GM23338 (cell line): ENCODE data around the gene EIF3B. TPM values are rescaled to one million over a fixed set of nuclear protein-coding genes. Genes with fewer than 3 reads are reported as not detected.

ENCODE experiments used
- ATAC-seq: fragments of 200-7000 bp; cut with Tn5 transposase; 3 replicates; pipeline ENCODE4 v1.9.1; 2020
- DNase-seq: peaks from one replicate; pipeline ENCODE4 v3.0.0-alpha.2; 2015; ENCODE audit warnings: low spot score
- H2AFZ ChIP-seq: fragments of 200-600 bp; sonication (generic); 2 replicates; pipeline ENCODE4 v1.8.0; 2016; ENCODE audit warnings: antibody characterized with exemption, mild to moderate bottlenecking, moderate library complexity
- H3F3A ChIP-seq: fragments of 200-600 bp; sonication (generic); replicated peaks from 2 replicates; pipeline ENCODE4 v1.8.0; 2017; ENCODE audit warnings: antibody characterized with exemption, mixed run types, low read depth
- H3K27ac ChIP-seq: fragments of 200-600 bp; sonication (generic); 2 replicates; pipeline ENCODE4 v1.6.1; 2016; ENCODE audit warnings: low read depth
- H3K27me3 ChIP-seq: fragments of 200-600 bp; sonication (generic); 2 replicates; pipeline ENCODE4 v1.8.0; 2016; ENCODE audit warnings: mild to moderate bottlenecking, mixed run types, moderate library complexity; ENCODE audit not compliant: insufficient read depth
- H3K36me3 ChIP-seq: fragments of 200-600 bp; sonication (generic); 2 replicates; pipeline ENCODE4 v1.8.0; 2016; ENCODE audit warnings: mild to moderate bottlenecking; ENCODE audit not compliant: insufficient read depth
- H3K4me1 ChIP-seq: fragments of 200-600 bp; sonication (generic); 2 replicates; pipeline ENCODE4 v1.8.0; 2016; ENCODE audit warnings: mild to moderate bottlenecking, moderate library complexity; ENCODE audit not compliant: insufficient read depth
- H3K4me2 ChIP-seq: fragments of 200-600 bp; sonication (generic); 2 replicates; pipeline ENCODE4 v1.7.1; 2017; ENCODE audit warnings: mixed run types
- H3K4me3 ChIP-seq: fragments of 200-600 bp; sonication (generic); 2 replicates; pipeline ENCODE4 v1.6.1; 2016; ENCODE audit warnings: mixed run types
- H3K79me2 ChIP-seq: fragments of 200-600 bp; sonication (generic); replicated peaks from 2 replicates; pipeline ENCODE4 v1.8.0; 2017; ENCODE audit warnings: mild to moderate bottlenecking; ENCODE audit not compliant: insufficient read depth
- H3K9me2 ChIP-seq: fragments of 200-600 bp; sonication (generic); 2 replicates; pipeline ENCODE4 v1.8.0; 2017; ENCODE audit not compliant: insufficient read depth
- H4K20me1 ChIP-seq: fragments of 200-600 bp; sonication (generic); replicated peaks from 2 replicates; pipeline ENCODE4 v1.8.0; 2017; ENCODE audit warnings: mild to moderate bottlenecking; ENCODE audit not compliant: insufficient read depth
- H3K27ac Mint-ChIP-seq: 2 replicates; pipeline ENCODE4 v1.8.0; 2020; ENCODE audit warnings: inconsistent platforms, mild to moderate bottlenecking, moderate library complexity, mixed read lengths
- H3K27me3 Mint-ChIP-seq: 3 replicates; pipeline ENCODE4 v1.8.0; 2022; ENCODE audit warnings: low read depth, mild to moderate bottlenecking, moderate library complexity, mixed read lengths, inconsistent platforms; ENCODE audit not compliant: insufficient read depth, poor library complexity
- H3K36me3 Mint-ChIP-seq: 3 replicates; pipeline ENCODE4 v1.8.0; 2021; ENCODE audit warnings: low read depth, mild to moderate bottlenecking, inconsistent platforms, moderate library complexity, mixed read lengths
- H3K4me1 Mint-ChIP-seq: 3 replicates; pipeline ENCODE4 v1.8.0; 2020; ENCODE audit warnings: mild to moderate bottlenecking, inconsistent platforms, mixed read lengths
- H3K4me3 Mint-ChIP-seq: 3 replicates; pipeline ENCODE4 v1.8.0; 2021; ENCODE audit warnings: moderate library complexity, mild to moderate bottlenecking, inconsistent platforms, mixed read lengths
- H3K9me3 Mint-ChIP-seq: 3 replicates; pipeline ENCODE4 v1.8.0; 2020; ENCODE audit warnings: moderate library complexity, mild to moderate bottlenecking, inconsistent platforms, mixed read lengths
- CREB1 ChIP-seq: fragments of 250-450 bp; sonication (Bioruptor Pico); IDR thresholded peaks from 2 replicates; pipeline ENCODE4 v1.5.0; 2020; ENCODE audit warnings: low read depth, mild to moderate bottlenecking, moderate library complexity
- EZH2phosphoT487 ChIP-seq: fragments of 200-600 bp; sonication (generic); IDR thresholded peaks from one replicate; pipeline ENCODE4 v1.8.1; 2018; ENCODE audit warnings: antibody characterized with exemption; ENCODE audit not compliant: unreplicated experiment
- JUNB ChIP-seq: IDR thresholded peaks from one replicate; pipeline ENCODE4 v1.6.1; 2016; ENCODE audit warnings: antibody characterized with exemption; ENCODE audit not compliant: unreplicated experiment
- NANOG ChIP-seq: IDR thresholded peaks from 2 replicates; pipeline ENCODE4 v1.6.1; 2016; ENCODE audit warnings: antibody characterized with exemption, borderline replicate concordance
- POLR2AphosphoS5 ChIP-seq: IDR thresholded peaks from 2 replicates; pipeline ENCODE4 v1.6.1; 2016; ENCODE audit warnings: antibody characterized with exemption, low read depth
- STAT1 ChIP-seq: IDR thresholded peaks from one replicate; pipeline ENCODE4 v1.6.1; 2016; ENCODE audit warnings: antibody characterized with exemption; ENCODE audit not compliant: unreplicated experiment
- ZNF114 ChIP-seq: fragments of 250-450 bp; sonication (Bioruptor Pico); IDR thresholded peaks from 2 replicates; pipeline ENCODE4 v1.5.0; 2020; ENCODE audit warnings: mild to moderate bottlenecking, moderate library complexity
- polyA plus RNA-seq: library from polyadenylated mRNA; unstranded; fragments of >200 nt; fragmentation: Nextera tagmentation; extraction: Ambion mirVana; gene quantifications from 2 replicates; pipeline ENCODE4 v1.2.1, GENCODE V29; 2016
- total RNA-seq: library from RNA; depleted of rRNA; stranded (reverse); fragments of >200 nt; shearing (Covaris generic); gene quantifications from 2 replicates; pipeline ENCODE4 v1.2.3, GENCODE V29; 2014
- TF ChIP-seq, protein P1 (sequence below): fragments of 250-450 bp; sonication (Bioruptor Pico); IDR thresholded peaks from 2 replicates; pipeline ENCODE4 v1.5.0; 2020; ENCODE audit warnings: mild to moderate bottlenecking, moderate library complexity
- TF ChIP-seq, protein P2 (sequence below), 2 experiments: fragments of 200-600 bp in 1 of 2; sonication (generic) in 1 of 2; conservative IDR thresholded peaks; 2 replicates each; pipeline versions ENCODE4 v1.5.1 to v1.6.1; 2016 to 2017; ENCODE audit warnings: antibody characterized with exemption in 2 of 2, low read depth in 2 of 2, mild to moderate bottlenecking in 2 of 2, moderate library complexity in 1 of 2
- TF ChIP-seq, protein P3 (sequence below): IDR thresholded peaks from 2 replicates; pipeline ENCODE4 v1.6.1; 2016; ENCODE audit warnings: antibody characterized with exemption
- TF ChIP-seq, protein P4 (sequence below): IDR thresholded peaks from one replicate; pipeline ENCODE4 v1.6.1; 2018; ENCODE audit warnings: antibody characterized with exemption; ENCODE audit not compliant: unreplicated experiment

EIF3B gene
- total and polyA plus RNA-seq, 2 experiments from 2014 or later: 106 to 355 TPM

DNA sequence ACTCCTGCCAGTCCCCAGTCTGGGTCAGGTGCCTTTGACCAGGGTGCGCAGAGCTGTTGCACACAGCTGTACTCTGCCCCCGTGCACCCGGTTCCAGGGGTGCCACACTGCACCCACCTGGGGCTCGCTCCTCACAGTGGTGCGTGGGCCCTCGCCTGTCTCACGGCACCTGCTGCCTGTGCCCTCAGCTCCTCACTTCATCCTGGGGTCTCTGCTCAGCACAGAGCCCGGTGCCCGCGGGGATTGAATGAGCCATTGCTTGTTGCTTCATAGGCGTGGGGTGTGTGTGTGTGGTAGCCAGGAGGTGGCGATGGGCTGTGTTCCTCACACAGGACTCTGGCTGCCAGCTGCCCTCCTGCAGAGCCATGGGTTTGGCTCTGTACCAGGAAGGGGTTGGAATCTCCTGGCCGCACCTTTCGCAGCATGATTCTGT lies 18.5 kb downstream of the EIF3B start:
- peaks cover 93% of the 10 kb centered on the region for H3K36me3 Mint-ChIP-seq

DNA sequence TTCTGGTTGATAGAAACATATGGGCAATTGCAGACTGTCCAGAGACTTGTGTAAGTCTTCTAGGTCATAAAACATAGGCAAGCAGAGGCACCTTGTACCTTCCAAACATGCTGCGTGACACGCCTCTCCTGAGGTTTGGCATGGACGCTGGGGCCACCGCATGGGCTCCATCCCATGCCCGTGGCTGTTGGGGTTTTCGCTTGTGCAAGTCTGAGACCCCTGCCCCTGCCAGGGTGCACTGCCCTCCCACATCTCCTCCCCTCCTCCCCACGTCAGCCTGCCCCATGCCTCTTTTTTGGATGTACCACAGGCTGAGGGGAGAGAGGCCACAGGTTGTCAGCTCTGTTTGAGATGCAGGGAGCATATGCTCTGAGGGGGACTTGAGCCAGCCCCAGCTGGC lies 19.0 kb downstream of the EIF3B start:
- ATAC-seq (no peak), DNase-seq (no peak)
- peaks cover 93% of the 10 kb centered on the region for H3K36me3 Mint-ChIP-seq
- Histone ChIP-seq H3K79me2 (peaks cover 77% of the 10 kb centered on the region), H3K4me1 (no peaks in the 10 kb centered on the region), H3K27me3 (no peaks in the 10 kb centered on the region), H3K36me3 (peaks cover 84% of the 10 kb centered on the region), H3F3A (peaks cover 48% of the 10 kb centered on the region), H3K27ac (no peak overlapping the region), H4K20me1 (peaks cover 50% of the 10 kb centered on the region), H3K4me3 (no peak overlapping the region), H3K9me2 (no peaks in the 10 kb centered on the region), H2AFZ (no peak overlapping the region), H3K4me2 (no peak overlapping the region)
- no peak overlapping the region for H3K4me3 Mint-ChIP-seq
- peaks cover 15% of the 10 kb centered on the region for H3K27me3 Mint-ChIP-seq
- no peak overlapping the region for H3K27ac Mint-ChIP-seq
- no peaks in the 10 kb centered on the region for H3K9me3 Mint-ChIP-seq
- no peaks in the 10 kb centered on the region; the same call in 2 of the 3 replicates for H3K4me1 Mint-ChIP-seq
- TF ChIP-seq JUNB: no peak
- TF ChIP-seq, protein P1, sequence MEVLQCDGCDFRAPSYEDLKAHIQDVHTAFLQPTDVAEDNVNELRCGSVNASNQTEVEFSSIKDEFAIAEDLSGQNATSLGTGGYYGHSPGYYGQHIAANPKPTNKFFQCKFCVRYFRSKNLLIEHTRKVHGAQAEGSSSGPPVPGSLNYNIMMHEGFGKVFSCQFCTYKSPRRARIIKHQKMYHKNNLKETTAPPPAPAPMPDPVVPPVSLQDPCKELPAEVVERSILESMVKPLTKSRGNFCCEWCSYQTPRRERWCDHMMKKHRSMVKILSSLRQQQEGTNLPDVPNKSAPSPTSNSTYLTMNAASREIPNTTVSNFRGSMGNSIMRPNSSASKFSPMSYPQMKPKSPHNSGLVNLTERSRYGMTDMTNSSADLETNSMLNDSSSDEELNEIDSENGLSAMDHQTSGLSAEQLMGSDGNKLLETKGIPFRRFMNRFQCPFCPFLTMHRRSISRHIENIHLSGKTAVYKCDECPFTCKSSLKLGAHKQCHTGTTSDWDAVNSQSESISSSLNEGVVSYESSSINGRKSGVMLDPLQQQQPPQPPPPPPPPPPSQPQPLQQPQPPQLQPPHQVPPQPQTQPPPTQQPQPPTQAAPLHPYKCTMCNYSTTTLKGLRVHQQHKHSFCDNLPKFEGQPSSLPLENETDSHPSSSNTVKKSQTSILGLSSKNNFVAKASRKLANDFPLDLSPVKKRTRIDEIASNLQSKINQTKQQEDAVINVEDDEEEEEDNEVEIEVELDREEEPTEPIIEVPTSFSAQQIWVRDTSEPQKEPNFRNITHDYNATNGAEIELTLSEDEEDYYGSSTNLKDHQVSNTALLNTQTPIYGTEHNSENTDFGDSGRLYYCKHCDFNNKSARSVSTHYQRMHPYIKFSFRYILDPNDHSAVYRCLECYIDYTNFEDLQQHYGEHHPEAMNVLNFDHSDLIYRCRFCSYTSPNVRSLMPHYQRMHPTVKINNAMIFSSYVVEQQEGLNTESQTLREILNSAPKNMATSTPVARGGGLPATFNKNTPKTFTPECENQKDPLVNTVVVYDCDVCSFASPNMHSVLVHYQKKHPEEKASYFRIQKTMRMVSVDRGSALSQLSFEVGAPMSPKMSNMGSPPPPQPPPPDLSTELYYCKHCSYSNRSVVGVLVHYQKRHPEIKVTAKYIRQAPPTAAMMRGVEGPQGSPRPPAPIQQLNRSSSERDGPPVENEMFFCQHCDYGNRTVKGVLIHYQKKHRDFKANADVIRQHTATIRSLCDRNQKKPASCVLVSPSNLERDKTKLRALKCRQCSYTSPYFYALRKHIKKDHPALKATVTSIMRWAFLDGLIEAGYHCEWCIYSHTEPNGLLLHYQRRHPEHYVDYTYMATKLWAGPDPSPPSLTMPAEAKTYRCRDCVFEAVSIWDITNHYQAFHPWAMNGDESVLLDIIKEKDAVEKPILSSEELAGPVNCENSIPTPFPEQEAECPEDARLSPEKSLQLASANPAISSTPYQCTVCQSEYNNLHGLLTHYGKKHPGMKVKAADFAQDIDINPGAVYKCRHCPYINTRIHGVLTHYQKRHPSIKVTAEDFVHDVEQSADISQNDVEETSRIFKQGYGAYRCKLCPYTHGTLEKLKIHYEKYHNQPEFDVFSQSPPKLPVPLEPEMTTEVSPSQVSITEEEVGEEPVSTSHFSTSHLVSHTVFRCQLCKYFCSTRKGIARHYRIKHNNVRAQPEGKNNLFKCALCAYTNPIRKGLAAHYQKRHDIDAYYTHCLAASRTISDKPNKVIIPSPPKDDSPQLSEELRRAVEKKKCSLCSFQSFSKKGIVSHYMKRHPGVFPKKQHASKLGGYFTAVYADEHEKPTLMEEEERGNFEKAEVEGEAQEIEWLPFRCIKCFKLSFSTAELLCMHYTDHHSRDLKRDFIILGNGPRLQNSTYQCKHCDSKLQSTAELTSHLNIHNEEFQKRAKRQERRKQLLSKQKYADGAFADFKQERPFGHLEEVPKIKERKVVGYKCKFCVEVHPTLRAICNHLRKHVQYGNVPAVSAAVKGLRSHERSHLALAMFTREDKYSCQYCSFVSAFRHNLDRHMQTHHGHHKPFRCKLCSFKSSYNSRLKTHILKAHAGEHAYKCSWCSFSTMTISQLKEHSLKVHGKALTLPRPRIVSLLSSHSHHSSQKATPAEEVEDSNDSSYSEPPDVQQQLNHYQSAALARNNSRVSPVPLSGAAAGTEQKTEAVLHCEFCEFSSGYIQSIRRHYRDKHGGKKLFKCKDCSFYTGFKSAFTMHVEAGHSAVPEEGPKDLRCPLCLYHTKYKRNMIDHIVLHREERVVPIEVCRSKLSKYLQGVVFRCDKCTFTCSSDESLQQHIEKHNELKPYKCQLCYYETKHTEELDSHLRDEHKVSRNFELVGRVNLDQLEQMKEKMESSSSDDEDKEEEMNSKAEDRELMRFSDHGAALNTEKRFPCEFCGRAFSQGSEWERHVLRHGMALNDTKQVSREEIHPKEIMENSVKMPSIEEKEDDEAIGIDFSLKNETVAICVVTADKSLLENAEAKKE (CRISPR knock-in tag): no peak
- TF ChIP-seq STAT1: no peak
- no peak for TF ChIP-seq ZNF114 (CRISPR knock-in tag)
- no peak for TF ChIP-seq NANOG
- TF ChIP-seq, protein P2, sequence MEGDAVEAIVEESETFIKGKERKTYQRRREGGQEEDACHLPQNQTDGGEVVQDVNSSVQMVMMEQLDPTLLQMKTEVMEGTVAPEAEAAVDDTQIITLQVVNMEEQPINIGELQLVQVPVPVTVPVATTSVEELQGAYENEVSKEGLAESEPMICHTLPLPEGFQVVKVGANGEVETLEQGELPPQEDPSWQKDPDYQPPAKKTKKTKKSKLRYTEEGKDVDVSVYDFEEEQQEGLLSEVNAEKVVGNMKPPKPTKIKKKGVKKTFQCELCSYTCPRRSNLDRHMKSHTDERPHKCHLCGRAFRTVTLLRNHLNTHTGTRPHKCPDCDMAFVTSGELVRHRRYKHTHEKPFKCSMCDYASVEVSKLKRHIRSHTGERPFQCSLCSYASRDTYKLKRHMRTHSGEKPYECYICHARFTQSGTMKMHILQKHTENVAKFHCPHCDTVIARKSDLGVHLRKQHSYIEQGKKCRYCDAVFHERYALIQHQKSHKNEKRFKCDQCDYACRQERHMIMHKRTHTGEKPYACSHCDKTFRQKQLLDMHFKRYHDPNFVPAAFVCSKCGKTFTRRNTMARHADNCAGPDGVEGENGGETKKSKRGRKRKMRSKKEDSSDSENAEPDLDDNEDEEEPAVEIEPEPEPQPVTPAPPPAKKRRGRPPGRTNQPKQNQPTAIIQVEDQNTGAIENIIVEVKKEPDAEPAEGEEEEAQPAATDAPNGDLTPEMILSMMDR (conservative IDR thresholded peaks at IDR 0.05; ENCODE audit: low read depth in 2 of 2): no peak
- TF ChIP-seq, protein P3, sequence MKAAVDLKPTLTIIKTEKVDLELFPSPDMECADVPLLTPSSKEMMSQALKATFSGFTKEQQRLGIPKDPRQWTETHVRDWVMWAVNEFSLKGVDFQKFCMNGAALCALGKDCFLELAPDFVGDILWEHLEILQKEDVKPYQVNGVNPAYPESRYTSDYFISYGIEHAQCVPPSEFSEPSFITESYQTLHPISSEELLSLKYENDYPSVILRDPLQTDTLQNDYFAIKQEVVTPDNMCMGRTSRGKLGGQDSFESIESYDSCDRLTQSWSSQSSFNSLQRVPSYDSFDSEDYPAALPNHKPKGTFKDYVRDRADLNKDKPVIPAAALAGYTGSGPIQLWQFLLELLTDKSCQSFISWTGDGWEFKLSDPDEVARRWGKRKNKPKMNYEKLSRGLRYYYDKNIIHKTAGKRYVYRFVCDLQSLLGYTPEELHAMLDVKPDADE: no peak
- TF ChIP-seq, protein P4, sequence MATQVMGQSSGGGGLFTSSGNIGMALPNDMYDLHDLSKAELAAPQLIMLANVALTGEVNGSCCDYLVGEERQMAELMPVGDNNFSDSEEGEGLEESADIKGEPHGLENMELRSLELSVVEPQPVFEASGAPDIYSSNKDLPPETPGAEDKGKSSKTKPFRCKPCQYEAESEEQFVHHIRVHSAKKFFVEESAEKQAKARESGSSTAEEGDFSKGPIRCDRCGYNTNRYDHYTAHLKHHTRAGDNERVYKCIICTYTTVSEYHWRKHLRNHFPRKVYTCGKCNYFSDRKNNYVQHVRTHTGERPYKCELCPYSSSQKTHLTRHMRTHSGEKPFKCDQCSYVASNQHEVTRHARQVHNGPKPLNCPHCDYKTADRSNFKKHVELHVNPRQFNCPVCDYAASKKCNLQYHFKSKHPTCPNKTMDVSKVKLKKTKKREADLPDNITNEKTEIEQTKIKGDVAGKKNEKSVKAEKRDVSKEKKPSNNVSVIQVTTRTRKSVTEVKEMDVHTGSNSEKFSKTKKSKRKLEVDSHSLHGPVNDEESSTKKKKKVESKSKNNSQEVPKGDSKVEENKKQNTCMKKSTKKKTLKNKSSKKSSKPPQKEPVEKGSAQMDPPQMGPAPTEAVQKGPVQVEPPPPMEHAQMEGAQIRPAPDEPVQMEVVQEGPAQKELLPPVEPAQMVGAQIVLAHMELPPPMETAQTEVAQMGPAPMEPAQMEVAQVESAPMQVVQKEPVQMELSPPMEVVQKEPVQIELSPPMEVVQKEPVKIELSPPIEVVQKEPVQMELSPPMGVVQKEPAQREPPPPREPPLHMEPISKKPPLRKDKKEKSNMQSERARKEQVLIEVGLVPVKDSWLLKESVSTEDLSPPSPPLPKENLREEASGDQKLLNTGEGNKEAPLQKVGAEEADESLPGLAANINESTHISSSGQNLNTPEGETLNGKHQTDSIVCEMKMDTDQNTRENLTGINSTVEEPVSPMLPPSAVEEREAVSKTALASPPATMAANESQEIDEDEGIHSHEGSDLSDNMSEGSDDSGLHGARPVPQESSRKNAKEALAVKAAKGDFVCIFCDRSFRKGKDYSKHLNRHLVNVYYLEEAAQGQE: no peak
- TF ChIP-seq CREB1 (CRISPR knock-in tag): no peak

More for the DNA sequence above, 18.5 kb downstream of the EIF3B start:
- Mint-ChIP-seq H3K27ac (no peak overlapping the region), H3K4me3 (no peak overlapping the region), H3K9me3 (no peaks in the 10 kb centered on the region), H3K4me1 (no peaks in the 10 kb centered on the region; the same call in 2 of the 3 replicates), H3K27me3 (peaks cover 11% of the 10 kb centered on the region)
- no peak for DNase-seq
- no peak overlapping the region for H3K4me2 ChIP-seq
- peaks cover 53% of the 10 kb centered on the region for H3F3A ChIP-seq
- no peak overlapping the region for H3K27ac ChIP-seq
- H3K36me3 ChIP-seq: peaks cover 89% of the 10 kb centered on the region
- no peak overlapping the region for H3K4me3 ChIP-seq
- H2AFZ ChIP-seq: no peak overlapping the region
- ATAC-seq: peak; percentile 12; the same call in 1 of the 3 replicates
- H4K20me1 ChIP-seq: peaks cover 52% of the 10 kb centered on the region
- TF ChIP-seq EZH2phosphoT487 (no peak), POLR2AphosphoS5 (no peak)
- H3K27me3 ChIP-seq: no peaks in the 10 kb centered on the region
- H3K9me2 ChIP-seq: no peaks in the 10 kb centered on the region
- no peaks in the 10 kb centered on the region for H3K4me1 ChIP-seq
- H3K79me2 ChIP-seq: peaks cover 80% of the 10 kb centered on the region
